IPS-NIHi11 (cell line): ENCODE measurements around the gene NAA20.

Source experiments
- DNase-seq: peaks from one replicate; pipeline ENCODE4 v3.0.0; 2012; ENCODE audit warnings: mixed read lengths, low spot score

The NAA20 gene

DNA sequence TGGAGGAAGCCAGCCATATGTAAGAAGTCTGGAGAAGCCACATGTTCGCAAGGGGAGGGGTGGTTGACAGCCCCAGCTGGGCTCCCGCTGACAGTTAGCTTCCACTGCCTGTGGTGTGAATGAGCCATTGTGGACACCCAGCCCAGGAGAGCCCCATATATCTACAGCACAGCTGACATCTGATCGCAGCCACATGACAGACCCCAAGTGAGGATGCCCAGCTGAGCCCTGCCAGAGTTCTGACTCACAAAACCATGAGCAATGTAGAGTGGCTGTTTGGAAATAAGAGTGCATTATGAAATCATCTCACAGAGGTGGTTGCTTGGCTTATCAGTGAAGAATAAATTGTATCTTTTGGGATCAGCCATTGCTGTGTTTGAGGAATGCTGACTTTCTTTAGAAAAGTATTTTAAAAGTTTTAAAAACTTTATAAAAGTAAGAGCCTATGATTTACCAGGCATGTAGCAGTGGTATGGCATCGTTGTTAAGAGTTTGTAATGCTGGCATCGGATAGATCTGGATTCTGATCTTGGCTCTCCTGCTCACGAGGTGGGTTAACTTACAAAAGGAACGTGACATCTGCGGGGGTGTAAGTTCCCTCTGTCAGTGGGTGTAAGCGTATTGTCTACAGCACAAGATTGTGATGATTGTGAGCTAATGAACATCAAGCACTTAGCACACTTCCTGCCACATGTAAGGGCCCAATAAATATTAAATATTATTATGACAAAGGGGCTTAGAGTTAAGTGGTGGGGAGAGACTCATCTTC is 59.3 kb downstream of the NAA20 start:
- no peak for DNase-seq

- DNase-seq, result no peak
Observed at GRCh38 chr20:20078041-20078440, 60.9 kb downstream of the NAA20 start.

- no peak for DNase-seq
Observed at GRCh38 chr20:20079102-20079784, 62.1 kb downstream of the NAA20 start.
